Mesothelial cell of epicardium (in vitro differentiated cells): ENCODE results near the gene GRK3. TPM values are rescaled to one million over a fixed set of nuclear protein-coding genes. Genes with fewer than 3 reads are reported as not detected.
"Not testable (repeated sequence)": the region's sequence is repeated elsewhere in the genome, so short reads cannot be mapped to it uniquely, and the experiment has no call there.

Experiments
- DNase-seq, 2 experiments: peaks; one replicate each; pipeline ENCODE4 v3.0.0; 2021; ENCODE audit warnings: low spot score in 2 of 2; ENCODE audit not compliant: unreplicated experiment in 2 of 2
- H3K27ac Mint-ChIP-seq: 2 replicates; pipeline ENCODE4 v1.8.0; 2021; ENCODE audit warnings: mixed read lengths
- H3K27me3 Mint-ChIP-seq: 2 replicates; pipeline ENCODE4 v1.8.0; 2021; ENCODE audit warnings: low read depth, mixed read lengths
- H3K36me3 Mint-ChIP-seq: 2 replicates; pipeline ENCODE4 v1.8.0; 2021; ENCODE audit warnings: mixed read lengths
- H3K4me1 Mint-ChIP-seq: 2 replicates; pipeline ENCODE4 v1.8.0; 2021; ENCODE audit warnings: mixed read lengths
- H3K4me3 Mint-ChIP-seq: 2 replicates; pipeline ENCODE4 v1.8.0; 2021; ENCODE audit warnings: mild to moderate bottlenecking, moderate library complexity, mixed read lengths
- H3K9me3 Mint-ChIP-seq: 2 replicates; pipeline ENCODE4 v1.8.0; 2021; ENCODE audit warnings: mixed read lengths
- CTCF ChIP-seq: fragments of 200-600 bp; sonication (generic); IDR thresholded peaks from one replicate; pipeline ENCODE4 v1.5.0; 2021; ENCODE audit warnings: antibody characterized with exemption; ENCODE audit not compliant: unreplicated experiment
- total RNA-seq: library from RNA; stranded (reverse); gene quantifications from 3 replicates; pipeline ENCODE4 v1.2.1, GENCODE V29; 2021

Gene GRK3
- total RNA-seq, 1 donor from 2014 or later, result 13.8 TPM

- no peak overlapping the region for H3K27ac Mint-ChIP-seq
- peaks cover 7% of the 10 kb centered on the region for H3K9me3 Mint-ChIP-seq
- H3K4me1 Mint-ChIP-seq, result peaks cover 2% of the 10 kb centered on the region
- no peak for TF ChIP-seq CTCF
- no peaks in the 10 kb centered on the region for H3K27me3 Mint-ChIP-seq
- no peak for DNase-seq
- H3K36me3 Mint-ChIP-seq, result no peaks in the 10 kb centered on the region
- H3K4me3 Mint-ChIP-seq, result no peak overlapping the region
Measured at GRCh38 chr22:25602445-25602844, 38.0 kb downstream of the GRK3 start.

- Mint-ChIP-seq H3K4me1 (peaks cover 2% of the 10 kb centered on the region), H3K27ac (no peak overlapping the region), H3K36me3 (no peaks in the 10 kb centered on the region), H3K4me3 (no peak overlapping the region), H3K27me3 (no peaks in the 10 kb centered on the region), H3K9me3 (peaks cover 2% of the 10 kb centered on the region)
- TF ChIP-seq CTCF, result no peak
- no peak for DNase-seq
Measured at GRCh38 chr22:25602916-25603315, 38.4 kb downstream of the GRK3 start.

- DNase-seq, H3K4me1 Mint-ChIP-seq, H3K4me3 Mint-ChIP-seq, H3K9me3 Mint-ChIP-seq, H3K27me3 Mint-ChIP-seq, H3K27ac Mint-ChIP-seq, H3K36me3 Mint-ChIP-seq: not testable (repeated sequence)
Measured at GRCh38 chr22:25605146-25605545, 40.7 kb downstream of the GRK3 start.

GRCh38 chr22:25605565-25605964, 41.1 kb downstream of the GRK3 start:
- not testable (repeated sequence) for DNase-seq, H3K4me3 Mint-ChIP-seq, H3K36me3 Mint-ChIP-seq, H3K27me3 Mint-ChIP-seq, H3K27ac Mint-ChIP-seq, H3K9me3 Mint-ChIP-seq, H3K4me1 Mint-ChIP-seq

- not testable (repeated sequence) for H3K4me1 Mint-ChIP-seq, H3K27ac Mint-ChIP-seq, H3K4me3 Mint-ChIP-seq, H3K27me3 Mint-ChIP-seq, H3K36me3 Mint-ChIP-seq, DNase-seq
- peaks cover 14% of the 10 kb centered on the region for H3K9me3 Mint-ChIP-seq
Measured at GRCh38 chr22:25611284-25611683, 46.8 kb downstream of the GRK3 start.

GRCh38 chr22:25613131-25613530, 48.7 kb downstream of the GRK3 start:
- not testable (repeated sequence) for DNase-seq, H3K27ac Mint-ChIP-seq, H3K4me3 Mint-ChIP-seq, H3K27me3 Mint-ChIP-seq, H3K36me3 Mint-ChIP-seq, H3K4me1 Mint-ChIP-seq
- peaks cover 14% of the 10 kb centered on the region for H3K9me3 Mint-ChIP-seq

GRCh38 chr22:25613558-25613957, 49.1 kb downstream of the GRK3 start:
- H3K27ac Mint-ChIP-seq, H3K27me3 Mint-ChIP-seq, H3K4me1 Mint-ChIP-seq, H3K36me3 Mint-ChIP-seq, DNase-seq, H3K4me3 Mint-ChIP-seq: not testable (repeated sequence)
- H3K9me3 Mint-ChIP-seq, result peaks cover 14% of the 10 kb centered on the region

GRCh38 chr22:25614791-25615190, 50.3 kb downstream of the GRK3 start:
- peaks cover 14% of the 10 kb centered on the region for H3K9me3 Mint-ChIP-seq
- not testable (repeated sequence) for H3K4me3 Mint-ChIP-seq, H3K27ac Mint-ChIP-seq, H3K27me3 Mint-ChIP-seq, H3K36me3 Mint-ChIP-seq, H3K4me1 Mint-ChIP-seq, DNase-seq

GRCh38 chr22:25621986-25622385, 57.5 kb downstream of the GRK3 start:
- no peak overlapping the region for H3K27ac Mint-ChIP-seq
- H3K4me1 Mint-ChIP-seq, result peaks cover 13% of the 10 kb centered on the region
- H3K36me3 Mint-ChIP-seq, result peaks cover 2% of the 10 kb centered on the region
- DNase-seq, result no peak
- no peak overlapping the region for H3K4me3 Mint-ChIP-seq
- no peaks in the 10 kb centered on the region for H3K9me3 Mint-ChIP-seq
- no peaks in the 10 kb centered on the region for H3K27me3 Mint-ChIP-seq
- TF ChIP-seq CTCF, result no peak
